Fibroblast of skin of right biceps (primary cell): Measurements from ENCODE around the gene GPR171.
"Not testable (repeated sequence)": the region's sequence is repeated elsewhere in the genome, so short reads cannot be mapped to it uniquely, and the experiment has no call there.

Experiments
- DNase-seq: peaks from one replicate; pipeline ENCODE4 v3.0.0-alpha.2; 2013

Gene GPR171

DNA sequence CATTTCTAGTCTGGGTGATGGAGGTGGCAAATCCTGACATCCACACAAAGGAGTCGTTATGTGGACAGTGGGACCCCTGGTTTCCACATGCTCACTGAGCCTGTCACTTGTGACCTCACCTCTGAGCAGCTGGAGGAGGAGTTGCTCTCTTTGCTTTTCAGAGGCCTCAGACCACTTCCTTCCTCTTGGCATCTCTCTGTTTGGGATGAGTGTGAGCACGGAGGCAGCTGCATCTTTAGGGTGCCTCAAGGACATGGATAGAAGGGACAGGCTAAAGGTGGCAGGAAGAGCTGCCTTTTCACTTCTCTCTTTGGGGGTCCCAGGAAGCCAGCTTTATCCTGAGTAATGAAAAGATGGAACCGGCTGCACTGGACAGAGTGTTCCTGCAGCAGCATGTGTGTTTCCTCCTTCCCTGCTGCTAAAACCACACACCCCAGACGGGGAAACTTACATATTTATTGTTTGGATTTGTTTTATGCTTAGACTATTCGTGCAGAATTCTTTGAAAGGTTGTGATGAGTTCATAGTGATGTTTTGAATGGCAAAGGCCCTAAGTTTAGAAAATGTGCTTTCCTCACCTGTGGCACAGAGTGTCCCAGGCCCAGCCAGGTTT, 31.8 kb downstream of the GPR171 start:
- DNase-seq = peak; percentile 36

DNA sequence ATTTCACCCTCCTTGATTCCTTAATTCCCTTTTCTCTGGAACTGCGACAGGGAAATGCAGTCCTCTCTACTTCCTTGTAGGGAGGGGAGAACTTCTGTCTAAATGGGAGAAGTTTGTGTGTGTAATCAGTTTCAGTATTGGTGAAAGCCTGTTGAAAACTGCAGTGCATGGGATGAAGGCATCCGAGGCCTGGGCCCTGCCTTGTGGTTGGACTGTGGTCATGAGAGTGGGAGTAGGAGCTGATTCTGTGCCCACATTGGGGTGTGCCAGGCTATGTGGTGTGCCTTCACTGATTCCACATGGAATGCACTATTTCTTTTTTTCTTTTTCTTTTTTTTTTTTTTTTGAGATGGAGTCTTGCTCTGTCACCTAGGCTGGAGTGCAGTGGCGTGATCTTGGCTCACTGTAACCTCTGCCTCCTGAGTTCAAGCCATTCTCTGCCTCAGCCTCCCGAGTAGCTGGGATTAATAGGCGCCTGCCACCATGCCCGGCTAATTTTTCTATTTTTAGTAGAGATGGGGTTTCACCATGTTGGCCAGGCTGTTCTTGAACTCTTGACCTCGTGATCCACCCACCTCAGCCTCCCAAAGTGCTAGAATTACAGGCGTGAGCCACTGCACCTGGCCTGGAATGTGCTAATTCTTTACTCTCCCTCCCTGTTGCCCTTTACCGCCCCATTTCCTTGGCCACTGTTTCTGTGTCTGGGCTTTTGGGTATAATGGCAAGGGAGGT, 32.9 kb downstream of the GPR171 start:
- not testable (repeated sequence) for DNase-seq

DNA sequence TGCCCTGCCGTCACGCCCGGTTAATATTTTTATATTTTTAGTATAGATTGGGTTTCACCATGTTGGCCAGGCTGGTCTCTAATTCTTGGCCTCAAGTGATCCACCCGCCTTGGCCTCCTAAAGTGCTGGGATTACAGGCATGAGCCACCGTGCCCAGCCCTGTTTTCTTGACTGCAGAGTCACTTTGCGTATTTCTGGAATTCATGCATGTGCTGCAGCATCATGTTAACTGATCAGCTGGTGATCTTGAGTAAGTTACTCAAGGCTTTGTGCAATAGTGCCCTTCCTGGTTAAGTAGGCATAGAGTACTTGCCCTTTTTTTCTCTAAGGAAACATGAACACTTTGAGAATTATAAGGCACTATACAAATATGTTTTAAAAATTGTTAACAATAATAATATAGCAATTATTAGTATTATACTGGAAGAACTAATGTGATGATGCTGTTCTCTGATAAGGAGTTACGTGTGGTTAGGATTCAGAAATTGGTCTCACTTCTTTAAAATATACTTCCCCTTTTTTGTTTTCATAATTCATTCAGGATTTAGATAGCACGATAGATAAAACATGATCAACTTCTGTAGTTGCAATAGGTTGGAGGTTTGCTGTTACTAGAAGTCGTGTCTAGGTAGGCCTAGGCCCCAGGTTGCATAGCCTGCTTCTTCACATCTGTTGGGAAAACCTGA, 33.6 kb downstream of the GPR171 start:
- DNase-seq = no peak

DNA sequence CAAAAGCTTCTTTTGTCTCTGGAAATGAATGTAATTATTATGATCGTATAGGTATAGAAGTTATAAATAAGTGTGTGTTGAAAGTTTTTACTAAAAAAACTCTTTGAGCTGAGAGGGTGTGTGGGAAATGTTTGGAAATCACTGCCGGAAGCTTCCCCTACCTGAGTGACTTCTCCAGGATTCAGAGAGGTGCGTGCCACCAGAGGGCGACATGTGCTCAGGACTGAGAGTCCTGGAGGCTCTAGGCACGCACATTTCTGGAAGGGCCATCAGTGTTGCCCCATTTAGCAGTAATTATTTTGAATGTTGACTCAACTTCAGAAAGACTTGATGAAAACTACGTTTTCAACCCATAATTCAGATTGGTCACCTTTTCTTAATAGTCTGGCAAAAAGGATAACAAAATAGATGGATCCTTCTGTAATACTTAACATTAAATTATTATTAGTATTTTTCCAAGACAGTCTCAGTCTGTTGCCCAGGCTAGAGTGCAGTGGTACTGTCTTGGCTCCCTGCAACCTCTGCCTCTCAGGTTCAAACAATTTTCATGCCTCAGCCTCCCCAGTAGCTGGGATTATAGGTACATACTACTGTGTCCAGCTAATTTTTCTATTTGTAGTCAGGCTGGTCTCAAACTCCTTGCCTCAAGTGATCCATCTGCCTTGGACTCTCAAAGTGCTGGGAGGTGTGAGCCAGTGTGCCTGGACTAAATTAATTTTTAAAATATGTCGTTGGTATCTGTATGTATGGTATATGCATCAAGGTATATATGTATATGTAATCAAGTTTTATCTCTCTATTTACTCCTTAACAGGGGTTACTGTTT, 34.5 kb downstream of the GPR171 start:
- DNase-seq = peak; percentile 75

DNA sequence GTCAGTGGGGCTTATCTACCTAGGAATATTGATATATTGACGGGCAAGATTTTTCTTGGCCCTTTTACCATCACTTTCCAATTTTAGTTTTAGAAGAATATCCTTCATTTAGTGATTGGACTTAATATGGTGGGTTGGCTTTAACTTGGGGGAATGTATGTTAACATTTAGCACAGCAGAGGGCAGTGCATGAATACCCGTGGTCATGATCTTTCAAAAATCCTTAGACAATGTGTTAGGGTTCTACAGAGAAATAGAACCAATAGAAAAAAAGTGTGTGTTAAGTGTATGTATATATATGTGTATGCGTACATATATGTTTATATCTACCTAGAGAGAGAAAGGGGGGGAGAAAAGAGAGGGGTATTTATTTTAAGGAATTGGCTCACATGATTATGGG, 36.9 kb downstream of the GPR171 start:
- DNase-seq = no peak

DNA sequence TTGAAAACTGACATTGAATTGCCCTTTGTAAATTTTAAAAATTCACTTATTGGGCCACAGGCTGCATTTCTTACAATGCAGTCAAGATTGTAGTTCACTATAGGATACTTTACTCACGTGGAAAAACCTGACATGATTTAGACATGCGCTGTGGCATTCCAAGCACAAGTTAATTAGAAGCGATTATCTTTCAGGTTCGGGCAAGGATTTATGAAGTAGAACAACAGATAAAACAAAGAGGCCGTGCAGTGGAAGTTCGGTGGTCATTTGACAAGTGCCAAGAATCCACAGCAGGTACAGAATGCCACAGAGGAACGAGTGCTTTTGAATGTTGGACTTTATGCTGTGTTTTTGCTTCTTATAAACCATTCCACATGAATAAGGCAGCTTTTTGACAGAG, 37.8 kb downstream of the GPR171 start:
- no peak for DNase-seq

DNA sequence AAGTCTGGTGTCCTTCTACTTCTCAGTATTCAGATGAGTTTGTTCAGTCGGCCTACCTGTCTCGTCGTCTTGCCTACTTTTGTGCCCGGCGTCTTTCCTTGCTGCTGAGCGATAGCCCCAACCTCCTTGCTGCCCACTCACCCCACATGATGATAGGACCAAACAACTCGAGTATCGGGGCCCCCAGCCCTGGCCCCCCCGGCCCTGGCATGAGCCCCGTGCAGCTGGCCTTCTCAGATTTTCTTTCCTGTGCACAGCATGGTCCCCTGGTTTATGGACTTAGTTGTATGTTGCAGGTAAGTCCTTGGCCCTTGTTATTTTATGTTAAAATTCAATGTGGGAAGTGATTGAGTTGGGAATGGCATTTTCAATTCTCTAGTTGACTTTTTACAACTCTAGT, 43.2 kb downstream of the GPR171 start:
- no peak for DNase-seq

DNA sequence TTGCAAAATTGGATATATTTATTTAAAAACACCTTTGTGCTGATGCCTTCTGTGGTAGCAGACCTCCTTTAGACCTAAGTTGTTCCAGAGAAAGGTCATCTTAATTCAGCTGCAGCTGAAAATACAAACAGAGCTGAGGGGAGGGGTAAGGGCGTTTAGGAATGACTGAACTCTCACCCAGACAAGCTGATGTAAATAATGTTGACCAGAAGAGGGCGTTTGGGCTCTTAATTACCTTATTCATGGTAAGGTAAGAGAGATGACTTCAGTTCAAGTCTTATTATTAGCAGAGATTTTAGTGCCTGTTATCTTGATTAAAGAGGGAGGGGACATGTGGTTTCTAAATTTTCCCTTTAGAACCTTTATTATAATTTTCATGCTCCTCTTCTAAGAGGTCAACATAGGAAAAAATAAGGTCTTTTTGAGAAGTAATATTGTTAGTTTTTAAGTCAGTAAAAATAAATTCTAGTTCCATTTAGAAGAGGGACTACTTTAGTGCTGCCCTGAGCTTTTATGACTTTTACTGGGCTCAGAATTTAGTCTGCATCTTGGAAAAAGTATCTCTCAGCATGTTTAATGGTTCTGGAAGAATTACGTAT, 46.3 kb downstream of the GPR171 start:
- DNase-seq = peak; percentile 61

DNA sequence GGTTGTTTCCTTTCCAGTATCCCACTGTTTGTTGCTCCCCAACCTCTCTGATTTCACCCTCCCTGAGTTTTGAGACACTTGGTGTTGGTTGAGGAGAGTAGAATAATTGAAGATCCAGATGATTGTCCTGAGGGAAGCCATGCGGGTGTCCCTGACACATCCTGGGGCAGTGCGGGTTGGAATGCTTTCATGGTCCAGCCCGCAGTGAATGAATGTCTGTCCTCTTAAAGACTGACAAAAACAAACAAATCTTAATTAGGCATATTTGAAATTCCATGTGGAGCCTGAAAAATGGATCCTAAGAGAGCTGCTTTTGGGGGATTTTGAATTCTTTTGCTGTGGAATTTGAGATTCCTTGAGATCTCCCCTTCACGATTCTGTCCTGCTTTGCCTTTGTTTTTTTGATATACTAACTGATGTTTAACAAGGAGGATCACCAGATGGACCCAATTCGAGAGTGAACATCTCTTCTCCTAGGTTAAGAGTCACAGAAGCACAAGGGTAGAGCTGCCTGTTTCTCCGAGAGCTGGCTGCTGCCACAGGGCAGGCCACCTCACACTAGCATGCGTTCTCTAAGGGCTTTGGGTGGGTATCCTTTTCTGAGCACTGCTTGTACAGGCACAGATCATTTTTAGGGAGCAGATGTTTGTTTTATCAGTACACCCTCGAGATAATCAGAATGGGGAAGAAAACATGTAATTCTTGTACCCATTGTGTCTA, 47.4 kb downstream of the GPR171 start:
- DNase-seq = peak; percentile 17

DNA sequence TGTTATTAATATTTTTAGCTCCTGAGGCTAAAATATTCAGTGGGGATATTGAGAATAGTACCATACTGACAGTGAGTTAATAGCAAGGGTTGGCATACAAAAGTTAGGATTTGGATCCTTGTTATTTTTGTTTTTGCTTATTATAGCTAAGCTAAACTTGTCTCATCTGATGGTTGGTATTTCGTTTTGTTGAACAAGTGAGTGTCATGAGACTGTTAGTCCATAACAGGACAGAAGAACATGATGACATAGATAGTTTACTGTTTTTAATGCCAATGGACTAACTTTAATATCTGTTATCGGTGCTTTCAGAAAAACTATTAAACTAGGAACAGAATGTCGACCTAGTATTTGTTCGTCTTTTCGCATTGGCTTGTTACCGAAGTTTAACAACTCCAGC, 48.5 kb downstream of the GPR171 start:
- DNase-seq = no peak

DNA sequence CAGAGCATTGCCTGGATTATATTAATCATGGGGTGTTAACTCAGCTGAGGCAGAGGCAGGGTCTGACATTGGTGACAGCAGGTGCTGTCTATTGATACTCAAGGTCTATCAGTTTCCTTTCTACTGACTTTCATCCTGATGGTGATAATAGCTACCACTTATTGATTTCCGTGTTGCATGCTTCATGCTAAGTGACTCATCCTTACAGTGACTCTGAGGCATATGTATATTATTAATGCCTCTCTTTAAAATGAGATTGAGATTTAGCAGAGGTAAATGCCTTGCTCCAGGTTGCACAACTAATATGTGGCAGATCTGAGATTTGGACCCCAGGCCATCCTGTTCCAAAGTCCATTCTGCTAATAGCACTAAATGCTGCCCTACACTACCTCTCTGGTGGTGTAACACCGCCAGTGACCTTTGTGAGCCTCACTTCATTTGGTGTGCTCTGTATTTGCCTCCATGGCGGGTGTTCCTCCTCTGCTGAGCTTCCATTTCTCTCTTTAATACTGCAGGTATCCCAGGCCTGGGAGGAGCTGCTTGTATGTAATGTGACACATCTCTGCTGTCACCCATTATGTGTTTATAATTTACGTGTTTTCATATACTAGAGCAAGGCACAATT, 50.4 kb downstream of the GPR171 start:
- no peak for DNase-seq
